Liver (tissue), 9 donors: ENCODE results near the gene THOP1. TPM values are rescaled to one million over a fixed set of nuclear protein-coding genes. Genes with fewer than 3 reads are reported as not detected.

Experiments
- DNase-seq: peaks from one replicate; pipeline ENCODE4 v3.0.0-alpha.2; 2017; ENCODE audit warnings: low spot score
- H3K27ac ChIP-seq, 2 donors: one replicate each; pipeline ENCODE4 v1.7.0; 2013; ENCODE audit warnings: inconsistent platforms in 2 of 2, low read length in 2 of 2, control low read depth in 1 of 2, low read depth in 1 of 2, mild to moderate bottlenecking in 1 of 2
- H3K27me3 ChIP-seq, 4 donors: one replicate each; pipeline versions ENCODE4 v1.6.1 to v1.7.0; 2013; ENCODE audit warnings: low read length in 3 of 4, inconsistent platforms in 1 of 4, mild to moderate bottlenecking in 1 of 4, moderate library complexity in 1 of 4; ENCODE audit not compliant: control insufficient read depth in 4 of 4, insufficient read depth in 4 of 4
- H3K36me3 ChIP-seq, 4 donors: one replicate each; pipeline versions ENCODE4 v1.6.1 to v1.7.0; 2013; ENCODE audit warnings: low read length in 3 of 4, mild to moderate bottlenecking in 3 of 4, low read depth in 1 of 4, moderate library complexity in 1 of 4; ENCODE audit not compliant: control insufficient read depth in 4 of 4, insufficient read depth in 3 of 4
- H3K4me1 ChIP-seq, 4 donors: one replicate each; pipeline versions ENCODE4 v1.6.1 to v1.7.0; 2013; ENCODE audit warnings: low read length in 3 of 4, mild to moderate bottlenecking in 3 of 4, moderate library complexity in 1 of 4; ENCODE audit not compliant: control insufficient read depth in 4 of 4, insufficient read depth in 4 of 4
- H3K4me3 ChIP-seq, 3 donors: one replicate each; pipeline versions ENCODE4 v1.6.1 to v1.7.0; 2013; ENCODE audit warnings: low read length in 3 of 3, control low read depth in 1 of 3, low read depth in 1 of 3, mild to moderate bottlenecking in 1 of 3
- H3K9ac ChIP-seq, 2 donors: one replicate each; pipeline ENCODE4 v1.7.0; 2013; ENCODE audit warnings: low read length in 2 of 2, mild to moderate bottlenecking in 2 of 2, moderate library complexity in 2 of 2, control low read depth in 1 of 2, low read depth in 1 of 2
- H3K9me3 ChIP-seq, 4 donors: one replicate each; pipeline versions ENCODE4 v1.6.1 to v1.7.0; 2013; ENCODE audit warnings: low read length in 3 of 4; ENCODE audit not compliant: control insufficient read depth in 4 of 4
- EGR1 ChIP-seq, 2 donors: IDR thresholded peaks; 2 replicates each; pipeline ENCODE4 v1.6.1; 2016 to 2018; ENCODE audit warnings: antibody characterized with exemption in 2 of 2, low read depth in 2 of 2
- FOXA1 ChIP-seq: IDR thresholded peaks from 2 replicates; pipeline ENCODE4 v1.6.1; 2016; ENCODE audit warnings: antibody characterized with exemption
- FOXA2 ChIP-seq: IDR thresholded peaks from 2 replicates; pipeline ENCODE4 v1.6.1; 2016; ENCODE audit warnings: antibody characterized with exemption
- GABPA ChIP-seq, 2 donors: IDR thresholded peaks in 1 of 2; conservative IDR thresholded peaks in 1 of 2; 2 replicates each; pipeline ENCODE4 v1.6.1; 2016; ENCODE audit warnings: antibody characterized with exemption in 2 of 2, mild to moderate bottlenecking in 1 of 2, moderate library complexity in 1 of 2
- HNF4A ChIP-seq, 2 donors: conservative IDR thresholded peaks; 2 replicates each; pipeline ENCODE4 v1.6.1; 2016; ENCODE audit warnings: antibody characterized with exemption in 2 of 2, mild to moderate bottlenecking in 2 of 2
- HNF4G ChIP-seq: IDR thresholded peaks from 2 replicates; pipeline ENCODE4 v1.6.1; 2016; ENCODE audit warnings: antibody characterized with exemption
- NR2F2 ChIP-seq: IDR thresholded peaks from 2 replicates; pipeline ENCODE4 v1.6.1; 2016; ENCODE audit warnings: antibody characterized with exemption
- RAD21 ChIP-seq, 2 donors: IDR thresholded peaks; 2 replicates each; pipeline ENCODE4 v1.6.1; 2016; ENCODE audit warnings: antibody characterized with exemption in 2 of 2, mild to moderate bottlenecking in 2 of 2
- RXRA ChIP-seq, 2 donors: IDR thresholded peaks; 2 replicates each; pipeline ENCODE4 v1.6.1; 2017 to 2018; ENCODE audit warnings: antibody characterized with exemption in 2 of 2, mild to moderate bottlenecking in 1 of 2
- SP1 ChIP-seq: IDR thresholded peaks from 2 replicates; pipeline ENCODE4 v1.6.1; 2018; ENCODE audit warnings: antibody characterized with exemption, mild to moderate bottlenecking
- TAF1 ChIP-seq: conservative IDR thresholded peaks from 2 replicates; pipeline ENCODE4 v1.6.1; 2016; ENCODE audit warnings: antibody characterized with exemption, mild to moderate bottlenecking
- YY1 ChIP-seq: IDR thresholded peaks from 2 replicates; pipeline ENCODE4 v1.6.1; 2016; ENCODE audit warnings: antibody characterized with exemption, mild to moderate bottlenecking
- WGBS: extraction: QIAGEN DNeasy Blood & Tissue Kit; methylation state at CpG from one replicate; pipeline ENCODE4 v1.1.7; 2013; 5-methylcytosine and 5-hydroxymethylcytosine counted together
- polyA plus RNA-seq, 2 donors: library from polyadenylated mRNA; stranded (reverse) in 1 of 2; unstranded in 1 of 2; fragments of 200-250 nt in 1 of 2; fragments of >200 nt in 1 of 2; fragmentation: Nextera tagmentation in 1 of 2; extraction: Ambion mirVana in 1 of 2; gene quantifications; one replicate each; pipeline versions ENCODE4 v1.2.1 to v1.2.3, GENCODE V29; 2013 to 2015
- total RNA-seq, 2 donors: library from RNA; depleted of rRNA; stranded (reverse); fragments of >200 nt; gene quantifications; one replicate each; pipeline ENCODE4 v1.2.3, GENCODE V29; 2014
- TF ChIP-seq, protein P1 (sequence below): IDR thresholded peaks from 2 replicates; pipeline ENCODE4 v1.6.1; 2016; ENCODE audit warnings: antibody characterized with exemption
- TF ChIP-seq, protein P2 (sequence below): IDR thresholded peaks from 2 replicates; pipeline ENCODE4 v1.6.1; 2016; ENCODE audit warnings: antibody characterized with exemption
- TF ChIP-seq, protein P3 (sequence below): fragments of 150-350 bp; IDR thresholded peaks from 2 replicates; pipeline ENCODE4 v1.5.1; 2017; ENCODE audit warnings: improper control_type of control experiment, low read depth, low read length; ENCODE audit not compliant: missing input control
- TF ChIP-seq, protein P4 (sequence below): IDR thresholded peaks from 2 replicates; pipeline ENCODE4 v1.6.1; 2016; ENCODE audit warnings: antibody characterized with exemption
- TF ChIP-seq, protein P5 (sequence below): IDR thresholded peaks from 2 replicates; pipeline ENCODE4 v1.6.1; 2016; ENCODE audit warnings: antibody characterized with exemption, mild to moderate bottlenecking
- donor health status: healthy.
- donor health status: healthy.
- donor health status: healthy.
- donor health status: healthy.
- donor health status: healthy.

The THOP1 gene
- total and polyA plus RNA-seq, 4 donors = 39.1 to 56.2 (median 44.7) TPM

DNA sequence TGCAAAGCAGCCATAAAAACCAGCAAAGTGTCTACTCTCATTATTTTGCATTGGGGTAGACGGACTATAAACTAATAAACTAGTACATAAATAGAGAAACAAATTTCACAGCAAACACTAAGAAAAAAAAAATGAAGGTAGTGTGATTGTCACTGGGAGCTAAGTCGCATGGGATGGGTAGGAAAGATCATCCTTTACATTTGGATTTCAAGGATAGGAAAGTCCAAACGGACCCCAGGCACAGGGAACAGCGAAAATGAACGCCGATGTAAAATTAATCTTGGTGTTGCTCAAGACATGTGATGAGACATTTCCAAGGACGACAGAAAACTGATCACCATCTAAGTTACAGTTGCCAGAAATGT lies 1.5 kb upstream of the THOP1 start:
- H3K27me3 ChIP-seq = no peaks in the 10 kb centered on the region
- peaks cover 1 to 41% (median 30%) of the 10 kb centered on the region in 4 donors for H3K4me1 ChIP-seq
- no peak for DNase-seq
- no peak overlapping the region for H3K4me3 ChIP-seq
- H3K36me3 ChIP-seq = no peaks in the 10 kb centered on the region
- H3K9me3 ChIP-seq = no peaks in the 10 kb centered on the region
- WGBS = 76% methylated on average over 7 of the region's 7 CpGs
- peak overlapping the region in 1 of 2 donors; percentile 37 for H3K9ac ChIP-seq
- TF ChIP-seq RAD21 (IDR thresholded peaks at IDR 0.05) = no peak
- no peak for TF ChIP-seq SP1
- TF ChIP-seq NR2F2 = no peak
- TF ChIP-seq, protein P1, sequence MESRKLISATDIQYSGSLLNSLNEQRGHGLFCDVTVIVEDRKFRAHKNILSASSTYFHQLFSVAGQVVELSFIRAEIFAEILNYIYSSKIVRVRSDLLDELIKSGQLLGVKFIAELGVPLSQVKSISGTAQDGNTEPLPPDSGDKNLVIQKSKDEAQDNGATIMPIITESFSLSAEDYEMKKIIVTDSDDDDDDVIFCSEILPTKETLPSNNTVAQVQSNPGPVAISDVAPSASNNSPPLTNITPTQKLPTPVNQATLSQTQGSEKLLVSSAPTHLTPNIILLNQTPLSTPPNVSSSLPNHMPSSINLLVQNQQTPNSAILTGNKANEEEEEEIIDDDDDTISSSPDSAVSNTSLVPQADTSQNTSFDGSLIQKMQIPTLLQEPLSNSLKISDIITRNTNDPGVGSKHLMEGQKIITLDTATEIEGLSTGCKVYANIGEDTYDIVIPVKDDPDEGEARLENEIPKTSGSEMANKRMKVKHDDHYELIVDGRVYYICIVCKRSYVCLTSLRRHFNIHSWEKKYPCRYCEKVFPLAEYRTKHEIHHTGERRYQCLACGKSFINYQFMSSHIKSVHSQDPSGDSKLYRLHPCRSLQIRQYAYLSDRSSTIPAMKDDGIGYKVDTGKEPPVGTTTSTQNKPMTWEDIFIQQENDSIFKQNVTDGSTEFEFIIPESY = no peak
- TF ChIP-seq HNF4G = no peak
- TF ChIP-seq GABPA (IDR thresholded peaks at IDR 0.05 in 1 of 2, conservative IDR thresholded peaks at IDR 0.05 in 1 of 2) = no peak
- H3K27ac ChIP-seq = peak overlapping the region; percentile 68 to 87

DNA sequence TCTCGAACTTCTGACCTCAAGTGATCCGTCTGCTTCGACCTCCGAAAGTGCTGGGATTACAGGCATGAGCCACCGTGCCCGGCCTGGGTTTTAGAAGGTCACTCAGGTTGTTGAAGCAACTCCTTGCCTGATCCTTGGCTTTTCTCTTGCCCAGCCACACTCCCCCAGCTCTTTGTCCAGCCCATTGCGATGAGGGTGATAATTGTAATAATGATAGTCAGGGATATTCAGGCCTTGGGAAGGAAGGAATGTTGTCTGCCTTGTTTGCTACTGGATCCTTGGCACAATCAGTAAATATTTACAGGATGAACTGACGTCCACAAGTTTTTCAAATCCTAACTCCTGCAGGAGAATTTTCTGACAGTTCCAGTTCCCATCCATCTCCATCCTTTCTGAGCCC lies 1.8 kb downstream of the THOP1 start:
- H3K9ac ChIP-seq = no peak overlapping the region
- 89% methylated on average over 8 of the region's 8 CpGs for WGBS
- DNase-seq = no peak
- no peak overlapping the region for H3K4me3 ChIP-seq
- H3K36me3 ChIP-seq = no peaks in the 10 kb centered on the region
- no peak overlapping the region for H3K27ac ChIP-seq
- no peaks in the 10 kb centered on the region for H3K9me3 ChIP-seq
- H3K4me1 ChIP-seq = peaks cover 14 to 49% (median 38%) of the 10 kb centered on the region in 4 donors
- no peaks in the 10 kb centered on the region for H3K27me3 ChIP-seq
- TF ChIP-seq FOXA2 (no peak), RXRA (IDR thresholded peaks at IDR 0.05) (no peak)

DNA sequence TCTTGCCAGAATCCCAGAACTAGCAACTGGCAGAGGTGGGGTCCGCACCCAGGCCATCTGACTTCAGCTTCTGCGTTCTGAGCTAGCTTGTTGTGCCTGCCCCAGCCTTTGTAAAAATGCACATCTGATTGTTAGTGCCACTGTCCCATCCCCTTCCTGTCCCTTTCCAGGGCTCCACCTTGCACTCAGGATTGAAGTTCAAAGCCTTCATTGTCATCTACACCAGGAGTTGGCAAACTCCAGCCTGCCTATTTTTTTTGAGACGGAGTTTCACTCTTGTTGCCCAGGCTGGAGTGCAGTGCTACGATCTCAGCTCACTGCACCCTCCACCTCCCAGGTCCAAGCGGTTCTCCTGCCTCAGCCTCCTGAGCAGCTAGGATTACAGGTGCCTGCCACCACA lies 2.9 kb downstream of the THOP1 start:
- no peak for DNase-seq
- Histone ChIP-seq H3K9me3 (no peaks in the 10 kb centered on the region), H3K27ac (no peak overlapping the region), H3K27me3 (no peaks in the 10 kb centered on the region), H3K4me3 (no peak overlapping the region), H3K9ac (no peak overlapping the region), H3K36me3 (no peaks in the 10 kb centered on the region), H3K4me1 (peaks cover 14 to 43% (median 34%) of the 10 kb centered on the region in 4 donors)
- WGBS = 90% methylated on average over 5 of the region's 5 CpGs
- TF ChIP-seq YY1 (no peak), HNF4G (no peak), FOXA1 (no peak), FOXA2 (no peak), EGR1 (IDR thresholded peaks at IDR 0.05; ENCODE audit: low read depth in 2 of 2) (no peak), RXRA (IDR thresholded peaks at IDR 0.05) (no peak), HNF4A (conservative IDR thresholded peaks at IDR 0.05) (no peak), SP1 (no peak), GABPA (IDR thresholded peaks at IDR 0.05 in 1 of 2, conservative IDR thresholded peaks at IDR 0.05 in 1 of 2) (no peak), RAD21 (IDR thresholded peaks at IDR 0.05) (no peak), TAF1 (no peak)
- TF ChIP-seq, protein P2, sequence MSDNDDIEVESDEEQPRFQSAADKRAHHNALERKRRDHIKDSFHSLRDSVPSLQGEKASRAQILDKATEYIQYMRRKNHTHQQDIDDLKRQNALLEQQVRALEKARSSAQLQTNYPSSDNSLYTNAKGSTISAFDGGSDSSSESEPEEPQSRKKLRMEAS = no peak
- TF ChIP-seq, protein P1 = no peak
- TF ChIP-seq, protein P3, sequence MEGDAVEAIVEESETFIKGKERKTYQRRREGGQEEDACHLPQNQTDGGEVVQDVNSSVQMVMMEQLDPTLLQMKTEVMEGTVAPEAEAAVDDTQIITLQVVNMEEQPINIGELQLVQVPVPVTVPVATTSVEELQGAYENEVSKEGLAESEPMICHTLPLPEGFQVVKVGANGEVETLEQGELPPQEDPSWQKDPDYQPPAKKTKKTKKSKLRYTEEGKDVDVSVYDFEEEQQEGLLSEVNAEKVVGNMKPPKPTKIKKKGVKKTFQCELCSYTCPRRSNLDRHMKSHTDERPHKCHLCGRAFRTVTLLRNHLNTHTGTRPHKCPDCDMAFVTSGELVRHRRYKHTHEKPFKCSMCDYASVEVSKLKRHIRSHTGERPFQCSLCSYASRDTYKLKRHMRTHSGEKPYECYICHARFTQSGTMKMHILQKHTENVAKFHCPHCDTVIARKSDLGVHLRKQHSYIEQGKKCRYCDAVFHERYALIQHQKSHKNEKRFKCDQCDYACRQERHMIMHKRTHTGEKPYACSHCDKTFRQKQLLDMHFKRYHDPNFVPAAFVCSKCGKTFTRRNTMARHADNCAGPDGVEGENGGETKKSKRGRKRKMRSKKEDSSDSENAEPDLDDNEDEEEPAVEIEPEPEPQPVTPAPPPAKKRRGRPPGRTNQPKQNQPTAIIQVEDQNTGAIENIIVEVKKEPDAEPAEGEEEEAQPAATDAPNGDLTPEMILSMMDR = no peak
- TF ChIP-seq, protein P4, sequence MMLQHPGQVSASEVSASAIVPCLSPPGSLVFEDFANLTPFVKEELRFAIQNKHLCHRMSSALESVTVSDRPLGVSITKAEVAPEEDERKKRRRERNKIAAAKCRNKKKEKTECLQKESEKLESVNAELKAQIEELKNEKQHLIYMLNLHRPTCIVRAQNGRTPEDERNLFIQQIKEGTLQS = no peak
- TF ChIP-seq, protein P5, sequence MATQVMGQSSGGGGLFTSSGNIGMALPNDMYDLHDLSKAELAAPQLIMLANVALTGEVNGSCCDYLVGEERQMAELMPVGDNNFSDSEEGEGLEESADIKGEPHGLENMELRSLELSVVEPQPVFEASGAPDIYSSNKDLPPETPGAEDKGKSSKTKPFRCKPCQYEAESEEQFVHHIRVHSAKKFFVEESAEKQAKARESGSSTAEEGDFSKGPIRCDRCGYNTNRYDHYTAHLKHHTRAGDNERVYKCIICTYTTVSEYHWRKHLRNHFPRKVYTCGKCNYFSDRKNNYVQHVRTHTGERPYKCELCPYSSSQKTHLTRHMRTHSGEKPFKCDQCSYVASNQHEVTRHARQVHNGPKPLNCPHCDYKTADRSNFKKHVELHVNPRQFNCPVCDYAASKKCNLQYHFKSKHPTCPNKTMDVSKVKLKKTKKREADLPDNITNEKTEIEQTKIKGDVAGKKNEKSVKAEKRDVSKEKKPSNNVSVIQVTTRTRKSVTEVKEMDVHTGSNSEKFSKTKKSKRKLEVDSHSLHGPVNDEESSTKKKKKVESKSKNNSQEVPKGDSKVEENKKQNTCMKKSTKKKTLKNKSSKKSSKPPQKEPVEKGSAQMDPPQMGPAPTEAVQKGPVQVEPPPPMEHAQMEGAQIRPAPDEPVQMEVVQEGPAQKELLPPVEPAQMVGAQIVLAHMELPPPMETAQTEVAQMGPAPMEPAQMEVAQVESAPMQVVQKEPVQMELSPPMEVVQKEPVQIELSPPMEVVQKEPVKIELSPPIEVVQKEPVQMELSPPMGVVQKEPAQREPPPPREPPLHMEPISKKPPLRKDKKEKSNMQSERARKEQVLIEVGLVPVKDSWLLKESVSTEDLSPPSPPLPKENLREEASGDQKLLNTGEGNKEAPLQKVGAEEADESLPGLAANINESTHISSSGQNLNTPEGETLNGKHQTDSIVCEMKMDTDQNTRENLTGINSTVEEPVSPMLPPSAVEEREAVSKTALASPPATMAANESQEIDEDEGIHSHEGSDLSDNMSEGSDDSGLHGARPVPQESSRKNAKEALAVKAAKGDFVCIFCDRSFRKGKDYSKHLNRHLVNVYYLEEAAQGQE = no peak
